Astrocyte (in vitro differentiated cells and primary cell): ENCODE measurements around the gene C6orf89. TPM values are rescaled to one million over a fixed set of nuclear protein-coding genes. Genes with fewer than 3 reads are reported as not detected.

Experiments
- DNase-seq: peaks from one replicate; pipeline ENCODE4 v3.0.0-alpha.2; 2010; ENCODE audit warnings: low read depth
- FAIRE-seq: peaks from 2 replicates; lab custom pipeline; 2011; peaks lifted over from hg19 to GRCh38; lab: Jason Lieb, UNC
- H2AFZ ChIP-seq: 2 replicates; pipeline ENCODE4 v1.6.0; 2012; ENCODE audit warnings: low read depth, low read length, inconsistent platforms
- H3K27ac ChIP-seq: 2 replicates; pipeline ENCODE4 v1.5.1; 2011; ENCODE audit warnings: low read depth, low read length, inconsistent platforms
- H3K27me3 ChIP-seq: 2 replicates; pipeline ENCODE4 v1.6.0; 2011; ENCODE audit warnings: low read length, inconsistent platforms; ENCODE audit not compliant: insufficient read depth
- H3K36me3 ChIP-seq: 2 replicates; pipeline ENCODE4 v1.5.1; 2011; ENCODE audit warnings: low read length, inconsistent platforms; ENCODE audit not compliant: insufficient read depth
- H3K4me1 ChIP-seq: 2 replicates; pipeline ENCODE4 v1.5.1; 2011; ENCODE audit warnings: low read length, inconsistent platforms; ENCODE audit not compliant: insufficient read depth
- H3K4me2 ChIP-seq: 2 replicates; pipeline ENCODE4 v1.6.0; 2012; ENCODE audit warnings: low read length, inconsistent platforms
- H3K4me3 ChIP-seq: 2 replicates; pipeline ENCODE4 v1.5.1; 2011; ENCODE audit warnings: low read depth, mild to moderate bottlenecking, low read length, inconsistent platforms; ENCODE audit not compliant: insufficient read depth
- H3K79me2 ChIP-seq: 2 replicates; pipeline ENCODE4 v1.6.0; 2012; ENCODE audit warnings: mild to moderate bottlenecking, low read length, inconsistent platforms; ENCODE audit not compliant: insufficient read depth
- H3K9ac ChIP-seq: 2 replicates; pipeline ENCODE4 v1.6.0; 2012; ENCODE audit warnings: mild to moderate bottlenecking, low read length, inconsistent platforms
- H3K9me3 ChIP-seq: 2 replicates; pipeline ENCODE4 v1.5.1; 2012; ENCODE audit warnings: low read depth, mild to moderate bottlenecking, low read length, inconsistent platforms; ENCODE audit not compliant: insufficient read depth
- H4K20me1 ChIP-seq: 2 replicates; pipeline ENCODE4 v1.6.0; 2012; ENCODE audit warnings: low read length, inconsistent platforms; ENCODE audit not compliant: insufficient read depth
- H3K27ac Mint-ChIP-seq: one replicate; pipeline ENCODE4 v1.8.0; 2021; ENCODE audit warnings: mild to moderate bottlenecking, mixed read lengths; ENCODE audit not compliant: unreplicated experiment
- H3K27me3 Mint-ChIP-seq: one replicate; pipeline ENCODE4 v1.8.0; 2021; ENCODE audit warnings: low read depth, mixed read lengths; ENCODE audit not compliant: unreplicated experiment
- H3K36me3 Mint-ChIP-seq: one replicate; pipeline ENCODE4 v1.8.0; 2021; ENCODE audit warnings: low read depth, mixed read lengths; ENCODE audit not compliant: unreplicated experiment
- H3K4me1 Mint-ChIP-seq: one replicate; pipeline ENCODE4 v1.8.0; 2021; ENCODE audit warnings: low read depth, mixed read lengths; ENCODE audit not compliant: unreplicated experiment
- H3K4me3 Mint-ChIP-seq: one replicate; pipeline ENCODE4 v1.8.0; 2021; ENCODE audit warnings: mild to moderate bottlenecking, moderate library complexity, mixed read lengths; ENCODE audit not compliant: unreplicated experiment
- H3K9me3 Mint-ChIP-seq: one replicate; pipeline ENCODE4 v1.8.0; 2021; ENCODE audit warnings: mild to moderate bottlenecking, mixed read lengths; ENCODE audit not compliant: unreplicated experiment
- EZH2 ChIP-seq: IDR thresholded peaks from 2 replicates; pipeline ENCODE4 v1.6.1; 2012; ENCODE audit warnings: mild to moderate bottlenecking, low read length, inconsistent platforms; ENCODE audit not compliant: insufficient read depth
- total RNA-seq: library from RNA; stranded (reverse); gene quantifications from 2 replicates; pipeline ENCODE4 v1.2.1, GENCODE V29; 2021
- TF ChIP-seq, protein P1 (sequence below): IDR thresholded peaks from 2 replicates; pipeline ENCODE4 v1.5.1; 2011; ENCODE audit warnings: low read depth, mild to moderate bottlenecking, inconsistent platforms, low read length, moderate library complexity; ENCODE audit not compliant: insufficient read depth

Gene C6orf89
- total RNA-seq, 1 donor from 2014 or later: 37.8 TPM

DNA sequence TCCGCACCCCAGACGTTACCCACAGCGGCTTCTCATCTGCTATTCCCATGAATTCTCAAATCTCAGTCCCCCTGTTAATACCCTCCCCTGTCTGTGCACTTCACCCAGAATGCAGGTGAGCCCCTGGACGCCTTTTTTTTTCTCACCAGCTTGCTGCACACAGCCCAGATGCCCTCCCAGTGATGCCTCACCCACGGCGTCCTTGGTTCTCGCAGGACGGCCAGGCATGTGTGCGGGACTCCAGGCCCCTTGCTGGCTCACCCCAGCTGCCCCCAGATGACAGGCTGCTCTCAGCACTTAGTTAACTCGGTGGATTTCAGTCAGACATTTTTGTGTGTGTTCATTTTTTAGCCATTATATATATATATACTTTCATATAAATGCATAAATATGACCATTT is 43.4 kb downstream of the C6orf89 start:
- H3K4me2 ChIP-seq: no peak overlapping the region
- no peak for FAIRE-seq
- no peaks in the 10 kb centered on the region for H3K9me3 Mint-ChIP-seq
- H3K27ac ChIP-seq: no peak overlapping the region
- H3K4me1 ChIP-seq: peaks cover 21% of the 10 kb centered on the region
- H3K27me3 Mint-ChIP-seq: no peaks in the 10 kb centered on the region
- no peak overlapping the region for H3K27ac Mint-ChIP-seq
- no peak overlapping the region for H3K4me3 Mint-ChIP-seq
- DNase-seq: no peak
- peaks cover 10% of the 10 kb centered on the region for H3K36me3 ChIP-seq
- H3K9ac ChIP-seq: no peak overlapping the region
- H3K9me3 ChIP-seq: no peaks in the 10 kb centered on the region
- no peaks in the 10 kb centered on the region for H3K27me3 ChIP-seq
- H3K36me3 Mint-ChIP-seq: peaks cover 3% of the 10 kb centered on the region
- peaks cover 41% of the 10 kb centered on the region for H3K4me1 Mint-ChIP-seq
- no peaks in the 10 kb centered on the region for H3K79me2 ChIP-seq
- TF ChIP-seq, protein P1, sequence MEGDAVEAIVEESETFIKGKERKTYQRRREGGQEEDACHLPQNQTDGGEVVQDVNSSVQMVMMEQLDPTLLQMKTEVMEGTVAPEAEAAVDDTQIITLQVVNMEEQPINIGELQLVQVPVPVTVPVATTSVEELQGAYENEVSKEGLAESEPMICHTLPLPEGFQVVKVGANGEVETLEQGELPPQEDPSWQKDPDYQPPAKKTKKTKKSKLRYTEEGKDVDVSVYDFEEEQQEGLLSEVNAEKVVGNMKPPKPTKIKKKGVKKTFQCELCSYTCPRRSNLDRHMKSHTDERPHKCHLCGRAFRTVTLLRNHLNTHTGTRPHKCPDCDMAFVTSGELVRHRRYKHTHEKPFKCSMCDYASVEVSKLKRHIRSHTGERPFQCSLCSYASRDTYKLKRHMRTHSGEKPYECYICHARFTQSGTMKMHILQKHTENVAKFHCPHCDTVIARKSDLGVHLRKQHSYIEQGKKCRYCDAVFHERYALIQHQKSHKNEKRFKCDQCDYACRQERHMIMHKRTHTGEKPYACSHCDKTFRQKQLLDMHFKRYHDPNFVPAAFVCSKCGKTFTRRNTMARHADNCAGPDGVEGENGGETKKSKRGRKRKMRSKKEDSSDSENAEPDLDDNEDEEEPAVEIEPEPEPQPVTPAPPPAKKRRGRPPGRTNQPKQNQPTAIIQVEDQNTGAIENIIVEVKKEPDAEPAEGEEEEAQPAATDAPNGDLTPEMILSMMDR: no peak
- TF ChIP-seq EZH2: no peak
- no peak overlapping the region for H2AFZ ChIP-seq
- H4K20me1 ChIP-seq: no peaks in the 10 kb centered on the region
- no peak overlapping the region for H3K4me3 ChIP-seq

DNA sequence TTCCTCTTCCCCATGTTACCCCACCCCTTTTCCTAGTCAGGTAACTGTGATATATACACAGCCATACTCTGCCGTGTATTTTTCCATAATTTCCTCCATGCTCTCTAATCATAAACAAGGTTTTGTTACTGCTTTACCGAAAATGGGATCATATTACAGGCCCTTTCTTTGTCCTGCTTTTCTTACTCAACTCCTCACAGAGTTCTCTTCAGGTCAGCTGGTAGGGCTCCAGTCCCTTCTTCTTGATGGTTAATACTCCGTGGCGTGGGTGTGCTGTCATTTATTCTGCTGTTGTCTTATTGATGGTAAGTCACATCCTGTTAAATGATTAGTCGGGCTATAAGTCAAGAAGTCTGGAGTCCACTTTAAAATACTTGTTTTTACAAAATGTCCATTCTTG is 43.9 kb downstream of the C6orf89 start:
- H3K36me3 Mint-ChIP-seq: peaks cover 3% of the 10 kb centered on the region
- TF ChIP-seq EZH2: no peak
- TF ChIP-seq, protein P1: no peak
- Histone ChIP-seq H4K20me1 (no peaks in the 10 kb centered on the region), H3K36me3 (peaks cover 10% of the 10 kb centered on the region), H3K4me2 (peak overlapping the region; percentile 45), H3K9ac (no peak overlapping the region), H3K4me3 (no peak overlapping the region), H3K79me2 (no peaks in the 10 kb centered on the region), H3K9me3 (no peaks in the 10 kb centered on the region), H3K27ac (no peak overlapping the region), H3K27me3 (no peaks in the 10 kb centered on the region), H3K4me1 (peaks cover 18% of the 10 kb centered on the region), H2AFZ (no peak overlapping the region)
- H3K27ac Mint-ChIP-seq: no peak overlapping the region
- H3K4me1 Mint-ChIP-seq: peaks cover 36% of the 10 kb centered on the region
- peak; percentile 20 for FAIRE-seq
- peak; percentile 57 for DNase-seq
- no peaks in the 10 kb centered on the region for H3K27me3 Mint-ChIP-seq
- no peak overlapping the region for H3K4me3 Mint-ChIP-seq
- no peaks in the 10 kb centered on the region for H3K9me3 Mint-ChIP-seq

DNA sequence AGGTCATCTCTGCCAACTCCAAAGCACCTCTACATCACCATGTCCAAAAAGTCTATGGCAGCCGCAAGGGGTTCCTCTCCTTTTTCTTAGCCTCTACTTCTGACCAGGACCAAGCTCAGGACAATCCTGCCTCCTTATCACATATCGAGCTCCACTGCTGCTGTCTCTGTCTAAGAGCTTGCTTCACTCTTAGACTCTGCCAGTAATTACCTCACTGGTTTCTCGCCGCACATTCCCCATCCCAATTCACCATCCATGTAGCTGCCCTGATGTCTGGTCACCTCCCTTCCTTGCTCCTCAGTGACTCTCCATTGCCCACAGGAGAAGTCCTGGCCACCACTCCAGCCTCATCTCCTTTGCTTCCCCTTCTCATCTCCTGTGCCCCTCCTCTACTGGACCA is 44.7 kb downstream of the C6orf89 start:
- peaks cover 4% of the 10 kb centered on the region for H3K36me3 ChIP-seq
- H4K20me1 ChIP-seq: no peaks in the 10 kb centered on the region
- Mint-ChIP-seq H3K27ac (no peak overlapping the region), H3K4me1 (peaks cover 27% of the 10 kb centered on the region), H3K4me3 (no peak overlapping the region), H3K27me3 (no peaks in the 10 kb centered on the region), H3K36me3 (no peaks in the 10 kb centered on the region), H3K9me3 (no peaks in the 10 kb centered on the region)
- DNase-seq (no peak), FAIRE-seq (no peak)
- H3K27me3 ChIP-seq: no peaks in the 10 kb centered on the region
- TF ChIP-seq, protein P1: no peak
- TF ChIP-seq EZH2: no peak
- H3K9ac ChIP-seq: no peak overlapping the region
- H3K4me3 ChIP-seq: no peak overlapping the region
- no peak overlapping the region for H3K27ac ChIP-seq
- no peak overlapping the region for H3K4me2 ChIP-seq
- no peaks in the 10 kb centered on the region for H3K9me3 ChIP-seq
- H3K79me2 ChIP-seq: no peaks in the 10 kb centered on the region
- H2AFZ ChIP-seq: no peak overlapping the region
- H3K4me1 ChIP-seq: peaks cover 18% of the 10 kb centered on the region
